D721Med (cell line): Measurements from ENCODE around the gene CDH11.

ENCODE experiments used
- DNase-seq: peaks from one replicate; pipeline ENCODE4 v3.0.0; 2011; ENCODE audit warnings: low spot score; ENCODE audit not compliant: insufficient read length
- FAIRE-seq: peaks from 2 replicates; lab custom pipeline; 2011; peaks lifted over from hg19 to GRCh38; lab: Jason Lieb, UNC
- CTCF ChIP-seq: IDR thresholded peaks from 2 replicates; pipeline ENCODE4 v1.5.1; 2012; ENCODE audit warnings: mild to moderate bottlenecking, control low read depth; ENCODE audit not compliant: insufficient read depth; ENCODE audit errors: missing control alignments

CDH11 gene

DNA sequence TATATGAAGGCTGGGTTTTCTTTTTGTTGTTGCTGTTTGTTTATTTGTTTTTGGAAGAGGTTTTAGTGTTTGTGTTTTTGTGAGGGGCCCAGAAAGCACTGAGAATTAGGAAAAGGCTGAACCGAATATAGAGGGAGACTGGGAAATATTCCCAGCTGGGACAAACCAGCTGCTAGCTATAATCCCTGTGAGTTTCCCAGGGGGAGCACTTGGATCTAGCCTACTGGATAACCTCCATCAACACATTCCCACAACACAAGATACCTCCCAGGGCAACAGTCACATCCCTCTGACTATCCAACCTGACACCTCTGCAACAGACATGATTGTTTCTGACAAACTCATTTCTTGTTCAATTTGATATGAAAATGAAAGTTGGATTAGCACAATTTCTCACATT lies 16.7 kb downstream of the CDH11 start:
- no peak for TF ChIP-seq CTCF
- no peak for FAIRE-seq
- no peak for DNase-seq

GRCh38 chr16:65104471-65104870 lies 17.4 kb downstream of the CDH11 start:
- FAIRE-seq, result no peak
- no peak for DNase-seq
- TF ChIP-seq CTCF, result no peak

DNA sequence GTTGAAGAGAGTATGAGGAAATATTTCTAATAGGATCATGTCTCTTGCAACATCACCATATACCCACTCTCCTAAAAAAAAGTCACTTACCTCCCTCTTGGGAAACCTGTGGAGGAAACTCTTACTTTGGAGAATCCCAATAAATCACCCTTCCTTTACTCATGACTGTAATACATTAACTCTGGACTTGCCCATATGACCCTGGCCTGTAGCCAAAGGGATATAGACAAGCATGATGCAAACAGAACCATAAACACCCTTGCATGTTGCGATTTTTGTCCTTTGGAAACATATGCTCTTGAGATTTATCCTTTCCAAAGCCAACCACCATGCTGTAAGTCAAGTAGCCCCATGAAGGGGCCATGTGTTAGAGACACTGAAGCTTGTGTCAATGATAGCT lies 19.5 kb downstream of the CDH11 start:
- FAIRE-seq (no peak), DNase-seq (no peak)
- TF ChIP-seq CTCF, result no peak

DNA sequence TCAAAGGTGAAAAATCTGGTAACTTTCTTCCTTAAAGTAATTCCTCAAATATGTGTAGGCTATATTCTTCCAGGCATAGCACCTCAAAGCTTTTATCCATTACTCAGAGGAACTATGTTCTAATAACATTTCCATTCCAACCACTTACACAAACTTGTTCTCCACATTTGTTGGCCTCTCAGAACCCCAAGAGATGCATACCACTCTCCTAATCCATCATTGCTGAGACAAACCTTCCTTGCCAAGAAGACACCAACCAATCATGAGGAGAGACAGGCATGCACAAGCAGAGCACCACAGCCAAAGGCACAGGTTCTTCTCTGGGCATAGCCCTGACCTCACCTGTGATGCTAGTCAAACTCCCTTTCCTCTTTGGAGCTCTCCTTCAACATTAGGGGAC lies 20.9 kb downstream of the CDH11 start:
- DNase-seq, result no peak
- FAIRE-seq, result no peak
- no peak for TF ChIP-seq CTCF

- TF ChIP-seq CTCF, result no peak
- FAIRE-seq (no peak), DNase-seq (no peak)
Observed at GRCh38 chr16:65099607-65100006, 22.3 kb downstream of the CDH11 start.

GRCh38 chr16:65098916-65099315 lies 22.9 kb downstream of the CDH11 start:
- no peak for FAIRE-seq
- TF ChIP-seq CTCF, result no peak
- DNase-seq, result no peak

DNA sequence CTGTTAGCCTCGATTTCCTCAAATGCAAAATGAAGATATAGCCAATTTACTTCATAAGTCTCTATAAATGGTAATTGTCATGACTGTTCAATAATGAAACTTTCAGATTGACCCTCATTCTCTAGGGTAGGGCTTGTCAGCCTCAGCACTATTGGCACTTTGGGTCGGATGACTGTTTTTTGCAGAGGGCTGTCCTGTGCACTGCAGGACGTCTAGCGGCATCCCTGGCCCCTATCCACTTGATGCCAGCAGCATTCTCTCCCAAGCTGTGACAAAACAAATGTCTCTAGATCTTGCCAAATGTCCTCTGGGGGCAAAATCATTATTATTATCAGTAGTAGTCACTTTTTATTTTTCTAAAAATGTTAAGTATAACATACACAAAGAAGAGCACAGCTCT lies 24.6 kb downstream of the CDH11 start:
- no peak for FAIRE-seq
- no peak for DNase-seq
- TF ChIP-seq CTCF, result no peak
